Renal cortical epithelial cell (primary cell): ENCODE data around the gene CD209. TPM values are rescaled to one million over a fixed set of nuclear protein-coding genes. Genes with fewer than 3 reads are reported as not detected.
"Not testable (repeated sequence)": the region's sequence is repeated elsewhere in the genome, so short reads cannot be mapped to it uniquely, and the experiment has no call there.

Experiments
- DNase-seq: peaks from one replicate; pipeline ENCODE4 v3.0.0-alpha.2; 2011; ENCODE audit warnings: low read depth
- total RNA-seq: library from RNA; depleted of rRNA; stranded (reverse); fragments of >200 nt; gene quantifications from 2 replicates; pipeline ENCODE4 v1.2.3, GENCODE V29; 2014

CD209 gene
- total RNA-seq, 1 donor from 2014 or later, result 0.15 TPM

DNA sequence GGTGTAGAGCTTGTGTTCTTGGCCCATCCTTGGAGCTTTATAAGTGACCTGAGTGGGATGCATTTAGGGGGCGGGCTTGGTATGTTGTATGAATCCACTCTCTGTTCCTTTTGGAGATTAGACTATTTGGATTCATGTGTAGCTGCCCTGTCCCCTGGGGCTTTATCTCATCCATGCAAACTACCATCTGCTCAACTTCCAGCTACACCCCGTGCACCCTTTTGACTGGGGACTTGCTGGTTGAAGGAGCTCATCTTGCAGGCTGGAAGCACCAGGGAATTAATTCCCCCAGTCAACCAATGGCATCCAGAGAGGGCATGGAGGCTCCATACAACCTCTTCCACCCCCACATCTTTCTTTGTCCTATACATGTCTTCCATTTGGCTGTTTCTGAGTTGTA lies 21.8 kb upstream of the CD209 start:
- no peak for DNase-seq

DNA sequence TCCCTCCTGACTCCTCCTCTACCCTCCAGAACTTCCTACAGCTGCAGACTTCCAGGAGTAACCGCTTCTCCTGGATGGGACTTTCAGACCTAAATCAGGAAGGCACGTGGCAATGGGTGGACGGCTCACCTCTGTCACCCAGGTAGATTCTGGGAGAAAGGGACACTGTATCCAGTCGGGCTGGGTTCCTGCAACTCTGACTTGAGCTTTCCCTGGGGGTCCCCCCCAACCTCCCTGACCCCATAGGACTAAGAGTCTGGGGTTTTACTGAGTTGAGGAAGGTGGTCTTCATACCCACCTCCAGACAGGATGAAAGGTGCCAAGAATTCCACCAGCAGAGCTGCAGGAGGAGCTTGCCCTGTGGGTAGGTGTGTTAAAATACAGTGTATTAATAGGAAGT lies 20.2 kb upstream of the CD209 start:
- no peak for DNase-seq

DNA sequence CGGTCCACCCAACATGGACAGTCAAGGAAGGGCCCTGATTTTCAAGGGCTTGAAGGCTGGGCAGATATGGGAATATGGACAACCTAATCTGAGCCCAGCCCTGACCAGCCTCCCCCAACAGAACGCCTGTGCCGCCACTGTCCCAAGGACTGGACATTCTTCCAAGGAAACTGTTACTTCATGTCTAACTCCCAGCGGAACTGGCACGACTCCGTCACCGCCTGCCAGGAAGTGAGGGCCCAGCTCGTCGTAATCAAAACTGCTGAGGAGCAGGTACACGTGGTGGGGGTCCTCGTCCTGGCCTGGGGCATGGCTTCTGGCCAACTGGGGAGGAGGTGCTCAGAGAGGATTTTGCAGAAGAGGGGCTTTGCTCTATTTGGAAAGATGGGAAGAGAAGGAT lies 19.2 kb upstream of the CD209 start:
- no peak for DNase-seq

DNA sequence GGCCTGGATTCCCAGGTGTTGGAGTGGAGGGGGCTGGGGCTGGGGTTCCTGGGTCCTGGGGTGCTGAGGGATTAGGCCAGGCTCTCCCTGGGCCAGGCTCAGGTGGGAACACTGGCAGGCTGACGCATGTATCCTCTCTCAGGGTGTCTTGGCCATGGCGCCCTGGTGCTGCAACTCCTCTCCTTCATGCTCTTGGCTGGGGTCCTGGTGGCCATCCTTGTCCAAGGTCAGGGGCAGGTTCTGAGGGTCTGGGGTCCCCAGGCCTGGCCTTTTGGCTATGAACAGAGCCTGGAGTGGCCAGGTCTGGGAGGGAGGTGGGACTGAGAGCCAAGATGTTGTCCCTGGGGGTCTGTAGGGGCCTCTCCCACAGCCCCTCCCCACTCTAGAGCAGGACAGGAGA lies 17.7 kb upstream of the CD209 start:
- DNase-seq, result not testable (repeated sequence)

DNA sequence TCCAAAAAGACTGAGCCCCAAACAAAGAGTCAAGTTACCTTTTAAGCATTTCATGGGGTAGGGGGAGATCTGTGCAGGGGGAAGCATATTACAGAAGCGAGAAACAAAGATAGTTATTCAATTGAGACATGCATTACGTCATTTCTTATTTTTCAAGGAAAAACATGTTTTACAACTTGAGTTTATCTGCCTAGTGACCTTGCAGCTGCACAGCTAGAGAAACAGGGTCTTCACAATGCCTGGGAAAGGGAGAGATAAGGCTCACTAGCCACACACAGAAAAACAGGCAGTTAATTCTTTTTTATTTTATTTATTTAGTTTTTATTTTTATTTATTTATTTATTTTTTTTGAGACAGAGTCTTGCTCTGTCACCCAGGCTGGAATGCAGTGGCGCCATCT lies 16.8 kb upstream of the CD209 start:
- not testable (repeated sequence) for DNase-seq

DNA sequence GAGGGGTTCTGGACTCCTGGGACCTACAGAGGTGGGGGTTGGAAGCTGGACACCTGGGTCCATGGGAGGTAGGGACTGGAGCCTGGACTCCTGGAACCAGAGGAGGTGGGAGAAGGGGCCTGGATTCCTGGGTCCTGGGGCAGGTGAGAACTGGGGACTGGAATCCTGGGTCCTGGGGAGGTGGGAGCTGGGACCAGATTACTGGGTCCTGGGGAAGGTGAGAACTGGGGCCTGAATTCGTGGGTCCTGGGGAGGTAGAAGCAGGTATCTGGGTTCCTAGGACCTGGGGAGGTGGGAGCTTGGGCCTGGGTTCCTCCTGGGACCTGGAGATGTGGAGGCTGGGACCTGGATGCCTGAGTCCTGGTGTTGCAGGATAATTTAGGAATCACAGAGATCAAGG lies 16.4 kb upstream of the CD209 start:
- no peak for DNase-seq

DNA sequence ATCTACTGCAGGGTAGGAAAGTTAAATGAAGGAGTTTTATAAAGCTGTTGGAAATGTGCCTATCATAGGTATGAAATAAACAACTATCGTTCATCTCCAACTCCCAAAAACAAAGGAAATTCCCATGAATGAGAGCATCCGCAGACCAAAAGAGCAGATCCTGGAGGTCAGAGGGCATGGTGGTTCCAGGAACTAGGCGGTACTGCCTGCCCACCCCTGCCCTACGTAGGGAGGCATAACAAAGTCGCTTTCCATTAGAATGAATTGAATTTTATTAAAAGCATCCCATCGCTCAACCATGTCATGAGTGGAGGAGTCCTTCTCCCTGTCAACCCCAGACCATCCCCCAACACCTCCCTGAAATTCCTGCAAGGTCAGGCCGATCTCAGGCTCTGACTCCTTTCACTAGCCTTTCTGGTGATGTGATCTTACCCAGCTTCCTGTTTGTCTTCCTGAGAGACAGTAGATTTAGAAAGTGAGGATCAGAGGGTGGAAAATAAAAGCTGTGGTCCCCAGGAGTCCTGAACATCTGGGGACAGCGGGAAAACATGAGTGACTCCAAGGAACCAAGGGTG lies 15.5 kb upstream of the CD209 start, which contains the start of gene CLEC4M:
TSS of gene CLEC4M (plus strand) at position 525 of the 575 bp plus-strand sequence. CDS start at position 549, 24 bp downstream.
- no peak for DNase-seq

DNA sequence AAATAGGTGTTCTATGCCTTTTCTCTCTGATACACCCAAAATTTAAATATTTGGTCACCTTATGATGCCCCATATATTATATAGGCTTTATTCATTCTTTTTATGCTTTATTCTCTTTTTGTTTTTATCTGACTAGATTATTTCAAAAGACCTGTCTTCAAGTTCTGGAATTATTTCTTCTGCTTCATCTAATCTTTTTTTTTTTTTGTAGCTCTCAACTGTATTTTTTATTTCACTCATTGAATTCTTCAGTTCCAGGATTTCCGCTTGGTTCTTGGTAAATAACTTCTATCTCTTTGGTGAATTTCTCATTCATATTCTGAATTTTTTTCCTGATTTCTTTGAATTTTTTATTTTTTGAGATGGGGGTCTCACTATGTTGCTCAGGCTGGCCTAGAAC lies 11.8 kb upstream of the CD209 start:
- no peak for DNase-seq

DNA sequence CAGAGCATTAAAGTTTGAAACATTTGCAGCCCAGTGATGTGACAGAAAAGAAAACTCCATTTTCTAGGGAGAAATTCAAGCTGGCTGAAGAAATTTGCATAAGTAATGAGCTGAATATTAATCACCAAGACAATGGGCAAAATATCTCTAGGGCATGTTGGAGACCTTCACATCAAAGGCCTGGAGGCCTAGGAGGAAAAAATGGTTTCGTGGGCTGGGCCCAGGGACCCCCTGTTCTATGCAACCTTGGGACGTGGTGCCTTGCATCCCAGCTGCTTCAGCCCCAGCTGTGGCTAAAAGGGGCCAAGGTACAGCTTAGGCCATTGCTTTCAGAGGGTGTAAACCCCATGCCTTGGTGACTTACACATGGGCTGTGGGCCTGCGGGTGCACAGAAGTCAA lies 10.0 kb upstream of the CD209 start:
- DNase-seq, result no peak

DNA sequence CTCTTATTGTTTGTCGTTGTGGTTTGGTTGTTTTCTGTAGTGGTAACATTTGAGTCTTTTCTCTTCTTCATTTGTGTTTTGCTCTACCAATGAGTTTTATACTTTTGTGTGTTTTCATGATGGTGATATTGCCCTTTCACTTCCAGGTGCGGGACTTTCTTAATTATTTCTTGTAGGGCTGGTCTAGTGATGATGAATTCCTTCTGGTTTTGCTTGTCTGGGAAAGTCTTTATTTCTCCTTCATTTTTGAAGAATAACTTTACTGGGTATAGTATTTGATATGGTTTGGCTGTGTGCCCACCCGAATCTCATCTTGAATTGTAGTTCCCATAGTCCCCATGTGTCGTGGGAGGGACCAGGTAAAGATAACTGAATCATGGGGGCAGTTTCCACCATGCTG lies 8.9 kb upstream of the CD209 start:
- DNase-seq, result no peak

GRCh38 chr19:7751157-7751783 lies 3.9 kb upstream of the CD209 start:
- DNase-seq, result peak; percentile 3

DNA sequence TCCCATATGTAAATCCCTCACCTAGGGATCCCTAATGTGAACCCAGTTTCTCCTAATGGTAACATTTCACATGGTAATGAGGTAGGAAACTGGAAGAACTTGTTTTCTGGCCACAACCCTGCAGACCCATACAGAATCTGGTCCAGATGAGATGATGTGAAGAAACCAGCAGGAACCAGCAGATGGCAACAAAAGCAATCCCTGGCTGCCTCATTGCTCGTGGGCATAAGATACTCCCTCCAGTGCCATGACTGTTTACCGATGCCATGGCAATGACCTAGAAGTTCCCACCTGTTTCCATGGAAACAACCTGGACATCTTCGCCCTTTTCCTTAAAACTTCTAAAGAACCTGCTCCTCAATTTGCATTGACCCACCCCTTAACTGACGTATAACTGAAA lies 1.4 kb upstream of the CD209 start:
- peak; percentile 10 for DNase-seq

- DNase-seq, result no peak
These were observed 837 bp upstream of the CD209 start for GRCh38 chr19:7748171-7748570.

- DNase-seq, result not testable (repeated sequence)
These were observed 1.0 kb downstream of the CD209 start for GRCh38 chr19:7746306-7746705.

DNA sequence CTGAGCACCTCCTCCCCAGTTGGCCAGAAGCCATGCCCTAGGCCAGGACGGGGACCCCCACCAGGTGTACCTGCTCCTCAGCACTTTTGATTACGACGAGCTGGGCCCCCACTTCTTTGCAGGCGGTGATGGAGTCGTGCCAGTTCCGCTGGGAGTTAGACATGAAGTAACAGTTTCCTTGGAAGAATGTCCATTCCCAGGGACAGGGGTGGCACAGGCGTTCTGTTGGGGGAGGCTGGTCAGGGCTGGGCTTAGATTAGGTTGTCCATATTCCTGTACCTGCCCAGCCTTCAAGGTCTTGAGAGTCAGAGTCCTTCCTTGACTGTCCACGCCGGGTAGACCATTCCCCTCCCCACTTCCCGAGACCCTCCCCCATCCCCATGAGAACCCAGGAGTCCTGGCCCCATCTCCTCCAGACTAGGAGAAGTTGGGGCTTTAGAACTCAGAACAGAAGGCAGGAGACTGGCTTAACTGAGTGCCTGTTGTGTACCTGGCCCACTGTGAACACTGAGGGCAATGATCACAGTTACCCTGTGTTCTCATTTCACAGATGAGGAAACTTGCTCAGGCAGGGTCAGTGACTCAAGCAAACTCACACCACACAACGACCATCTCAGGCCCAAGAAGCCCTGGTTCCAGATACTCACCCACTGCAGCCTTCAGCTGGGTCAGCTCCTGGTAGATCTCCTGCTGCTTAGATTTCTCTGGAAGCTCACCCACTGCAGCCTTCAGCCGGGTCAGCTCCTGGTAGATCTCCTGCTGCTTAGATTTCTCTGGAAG lies 2.3 kb downstream of the CD209 start:
- no peak for DNase-seq

DNA sequence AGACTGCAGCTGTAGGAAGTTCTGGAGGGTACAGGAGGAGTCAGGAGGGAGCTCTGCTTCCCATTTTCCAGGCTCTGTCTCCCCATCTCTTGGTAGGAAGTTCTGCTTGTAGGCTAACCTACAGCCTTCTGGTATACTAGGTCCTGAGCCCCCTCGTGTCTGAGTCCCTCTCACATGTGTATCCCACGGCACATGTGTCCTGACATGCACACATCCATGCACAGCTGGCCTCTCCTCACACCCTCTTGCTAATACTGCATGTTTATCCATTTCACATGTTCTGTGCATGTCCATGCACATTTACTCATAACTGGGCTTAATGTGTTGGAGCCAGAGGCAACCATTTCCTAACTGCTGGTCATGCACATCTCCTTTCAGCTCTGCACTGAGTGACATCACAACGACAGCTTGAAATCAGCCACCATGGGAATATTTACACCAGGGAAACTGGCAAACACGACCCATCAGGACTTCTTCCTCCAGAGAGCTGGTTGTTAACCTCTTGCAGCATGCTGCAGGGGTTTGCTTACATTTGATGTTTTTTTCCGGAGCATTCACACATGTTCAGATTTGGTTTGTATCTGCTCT lies 3.0 kb downstream of the CD209 start:
- no peak for DNase-seq

DNA sequence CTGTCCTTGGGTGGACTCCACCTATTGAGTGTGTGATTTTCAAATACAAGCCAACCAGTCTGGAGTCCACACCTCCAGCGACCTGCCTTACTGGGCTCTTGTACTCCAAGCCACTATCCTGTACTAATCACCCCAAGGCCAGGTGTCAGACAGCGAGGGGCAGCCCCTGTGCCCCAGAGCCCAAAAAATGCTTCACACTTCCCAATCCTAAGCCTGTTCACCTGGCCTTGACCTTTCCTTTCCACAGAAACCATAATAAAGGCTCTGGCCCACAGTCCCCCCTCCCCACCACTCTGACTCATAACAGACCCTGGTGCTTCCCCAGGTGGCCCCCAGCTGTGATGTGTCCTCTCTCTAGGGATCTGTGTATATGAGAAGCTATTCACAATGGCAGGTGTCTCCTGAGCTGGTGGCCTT lies 3.9 kb downstream of the CD209 start:
- DNase-seq, result no peak

DNA sequence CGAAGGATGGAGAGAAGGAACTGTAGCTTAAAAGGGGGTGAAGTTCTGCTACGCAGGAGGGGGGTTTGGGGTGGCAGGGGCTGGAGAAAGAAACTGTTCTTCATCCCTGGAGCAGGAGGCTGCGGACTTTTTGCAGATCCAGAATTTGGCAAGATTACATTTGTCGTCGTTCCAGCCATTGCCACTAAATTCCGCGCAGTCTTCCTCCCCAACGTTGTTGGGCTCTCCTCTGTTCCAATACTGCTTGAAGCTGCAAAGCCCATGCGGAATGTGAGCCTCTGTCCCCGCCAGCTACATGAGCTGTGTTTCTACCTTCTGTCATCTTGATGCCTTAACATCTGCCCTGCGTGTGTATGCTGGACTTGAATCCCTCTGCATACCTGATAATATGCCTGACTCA lies 4.3 kb downstream of the CD209 start:
- no peak for DNase-seq

GRCh38 chr19:7742575-7742974 lies 4.8 kb downstream of the CD209 start:
- no peak for DNase-seq

- no peak for DNase-seq
These were observed 6.7 kb downstream of the CD209 start for GRCh38 chr19:7740682-7741054.

DNA sequence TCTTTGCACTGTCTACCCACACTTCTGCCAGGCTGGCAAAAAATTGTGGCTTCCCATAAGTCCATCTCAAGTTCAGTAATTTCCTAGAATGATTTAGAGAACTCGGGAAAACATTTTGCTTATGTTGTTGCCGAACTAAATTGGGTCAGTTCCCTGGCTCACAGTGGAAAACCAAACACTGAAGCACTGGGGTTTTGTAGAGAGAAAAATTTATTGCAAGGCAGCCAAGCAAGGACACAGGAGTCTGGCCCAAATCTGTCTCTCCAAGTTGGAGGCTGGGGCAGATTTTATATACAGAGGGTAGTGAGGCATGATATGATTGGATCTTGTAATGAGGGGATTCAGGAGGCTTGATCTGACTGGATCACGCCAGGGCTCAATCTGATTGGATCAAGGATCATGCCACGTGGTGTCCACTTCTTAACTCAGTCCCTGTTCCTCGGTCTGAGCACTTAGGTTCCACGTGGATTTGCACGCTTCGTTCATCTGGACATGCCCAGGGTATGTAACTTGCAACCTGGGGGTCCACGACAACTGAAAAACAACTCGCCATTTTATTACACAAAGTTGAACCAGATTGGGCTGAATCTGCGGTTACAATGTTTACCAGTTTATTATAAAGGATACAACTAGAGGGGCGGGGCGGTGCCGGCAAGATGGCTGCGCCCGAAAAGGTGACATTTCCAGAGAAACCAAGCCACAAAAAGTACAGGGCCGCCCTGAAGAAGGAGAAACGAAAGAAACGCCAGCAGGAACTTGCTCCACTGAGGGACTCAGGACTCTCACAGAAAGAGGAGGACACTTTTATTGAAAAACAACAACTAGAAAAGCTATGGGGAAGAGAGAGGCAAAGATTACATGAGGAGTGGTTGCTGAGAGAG lies 7.3 kb downstream of the CD209 start:
- DNase-seq, result no peak
